ENCODE data around the gene IGSF9.
A peak's percentile ranks its signal among the peaks of the same experiment; 100 is the strongest.
"Not testable (repeated sequence)": the region's sequence is repeated elsewhere in the genome, so short reads cannot be mapped to it uniquely, and the experiment has no call there.

The IGSF9 gene

DNA sequence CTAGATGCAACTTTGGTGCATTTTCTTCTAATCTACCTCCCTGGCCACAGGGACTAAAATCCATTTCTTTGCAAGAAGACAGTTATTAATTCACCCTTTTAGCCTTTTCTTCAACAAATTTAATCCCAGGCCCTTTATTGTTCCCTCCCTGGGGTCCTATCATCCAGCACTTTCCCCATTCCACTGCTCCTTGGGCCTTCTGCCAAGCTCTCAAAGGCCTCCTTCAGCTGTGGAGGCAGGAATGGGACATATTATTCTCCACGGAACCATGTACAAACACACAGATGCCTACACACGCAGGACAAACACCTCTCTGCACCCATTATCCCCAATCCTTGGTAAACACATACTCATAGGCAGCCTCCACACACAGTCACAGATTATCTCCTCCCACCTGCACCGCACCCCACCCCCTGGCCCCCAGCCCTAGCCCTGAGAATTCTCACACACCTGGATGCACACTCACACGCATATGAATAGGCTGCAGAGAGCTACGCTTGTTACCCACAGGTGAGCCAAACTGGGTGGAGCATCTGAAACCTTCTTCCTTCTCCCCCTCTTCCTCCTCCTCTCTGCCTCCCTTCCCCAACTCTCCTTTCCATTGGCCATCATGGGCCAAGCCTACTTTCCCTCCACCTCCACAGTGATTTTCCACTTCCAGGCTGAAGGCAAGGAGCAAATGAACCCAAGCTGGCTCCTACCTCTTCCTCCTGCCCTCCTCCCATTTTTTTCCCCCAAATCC is 31.8 kb downstream of the IGSF9 start:
- H3K9ac ChIP-seq (ENCODE audit: low read depth in 1 of 2, low read length in 2 of 2): no peak overlapping the region
- peak overlapping the region; percentile 56 to 69 for H3K27ac ChIP-seq (ENCODE audit: low read depth in 2 of 2, low read length in 2 of 2)
- peaks cover 11 to 19% of the 10 kb centered on the region in 2 donors for H3K36me3 ChIP-seq (ENCODE audit: control insufficient read depth in 2 of 2, insufficient read depth in 2 of 2, low read length in 2 of 2)
- peaks cover 30 to 57% of the 10 kb centered on the region in 2 donors for H3K4me1 ChIP-seq (ENCODE audit: control insufficient read depth in 2 of 2, insufficient read depth in 2 of 2, low read length in 2 of 2)
- H3K9me3 ChIP-seq (ENCODE audit: control insufficient read depth in 2 of 2, low read length in 2 of 2): no peaks in the 10 kb centered on the region
- no peaks in the 10 kb centered on the region for H3K27me3 ChIP-seq (ENCODE audit: control insufficient read depth in 2 of 2, insufficient read depth in 2 of 2, low read length in 2 of 2)
- H3K4me3 ChIP-seq (ENCODE audit: low read length in 2 of 2): no peak overlapping the region

- Histone ChIP-seq H3K27ac (ENCODE audit: low read depth in 2 of 2, low read length in 2 of 2) (peak overlapping the region; percentile 25 to 71), H3K36me3 (ENCODE audit: control insufficient read depth in 2 of 2, insufficient read depth in 2 of 2, low read length in 2 of 2) (peaks cover 0 to 4% of the 10 kb centered on the region in 2 donors), H3K9me3 (ENCODE audit: control insufficient read depth in 2 of 2, low read length in 2 of 2) (no peaks in the 10 kb centered on the region), H3K27me3 (ENCODE audit: control insufficient read depth in 2 of 2, insufficient read depth in 2 of 2, low read length in 2 of 2) (no peaks in the 10 kb centered on the region), H3K4me3 (ENCODE audit: low read length in 2 of 2) (no peak overlapping the region), H3K4me1 (ENCODE audit: control insufficient read depth in 2 of 2, insufficient read depth in 2 of 2, low read length in 2 of 2) (peaks cover 24 to 45% of the 10 kb centered on the region in 2 donors), H3K9ac (ENCODE audit: low read depth in 1 of 2, low read length in 2 of 2) (no peak overlapping the region)
Observed at GRCh38 chr1:159911326-159912070, 33.9 kb downstream of the IGSF9 start.

GRCh38 chr1:159908031-159908940 is 37.1 kb downstream of the IGSF9 start:
- H3K27ac ChIP-seq (ENCODE audit: low read depth in 2 of 2, low read length in 2 of 2): no peak overlapping the region
- no peaks in the 10 kb centered on the region for H3K27me3 ChIP-seq (ENCODE audit: control insufficient read depth in 2 of 2, insufficient read depth in 2 of 2, low read length in 2 of 2)
- H3K36me3 ChIP-seq (ENCODE audit: control insufficient read depth in 2 of 2, insufficient read depth in 2 of 2, low read length in 2 of 2): no peaks in the 10 kb centered on the region
- H3K9me3 ChIP-seq (ENCODE audit: control insufficient read depth in 2 of 2, low read length in 2 of 2): no peaks in the 10 kb centered on the region
- H3K4me3 ChIP-seq (ENCODE audit: low read length in 2 of 2): no peak overlapping the region
- H3K4me1 ChIP-seq (ENCODE audit: control insufficient read depth in 2 of 2, insufficient read depth in 2 of 2, low read length in 2 of 2): peaks cover 18 to 21% of the 10 kb centered on the region in 2 donors
- no peak overlapping the region for H3K9ac ChIP-seq (ENCODE audit: low read depth in 1 of 2, low read length in 2 of 2)

DNA sequence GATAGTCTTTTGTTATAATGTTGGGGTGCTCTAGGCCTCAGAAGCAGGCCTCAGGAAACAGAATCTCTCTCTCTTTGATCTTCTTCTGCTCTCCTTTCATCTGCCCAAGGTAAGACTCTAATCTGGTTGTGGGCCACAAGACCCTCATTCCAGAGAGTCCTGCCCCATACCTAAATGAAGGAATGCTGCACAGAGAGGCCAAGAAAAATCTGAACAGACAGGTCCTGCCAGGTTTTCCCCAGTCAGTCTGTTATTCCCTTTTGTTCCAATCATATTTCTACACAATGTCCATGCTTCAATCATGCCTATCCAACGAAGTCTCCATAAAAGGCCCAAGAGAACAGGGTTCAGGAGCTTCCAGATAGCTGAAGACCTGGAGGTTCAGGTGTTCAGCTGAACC is 38.5 kb downstream of the IGSF9 start:
- no peak overlapping the region for H3K4me3 ChIP-seq (ENCODE audit: low read length in 2 of 2)
- no peaks in the 10 kb centered on the region for H3K9me3 ChIP-seq (ENCODE audit: control insufficient read depth in 2 of 2, low read length in 2 of 2)
- H3K4me1 ChIP-seq (ENCODE audit: control insufficient read depth in 2 of 2, insufficient read depth in 2 of 2, low read length in 2 of 2): peaks cover 13 to 21% of the 10 kb centered on the region in 2 donors
- H3K27me3 ChIP-seq (ENCODE audit: control insufficient read depth in 2 of 2, insufficient read depth in 2 of 2, low read length in 2 of 2): no peaks in the 10 kb centered on the region
- no peak overlapping the region for H3K9ac ChIP-seq (ENCODE audit: low read depth in 1 of 2, low read length in 2 of 2)
- no peak overlapping the region for H3K27ac ChIP-seq (ENCODE audit: low read depth in 2 of 2, low read length in 2 of 2)
- H3K36me3 ChIP-seq (ENCODE audit: control insufficient read depth in 2 of 2, insufficient read depth in 2 of 2, low read length in 2 of 2): no peaks in the 10 kb centered on the region

DNA sequence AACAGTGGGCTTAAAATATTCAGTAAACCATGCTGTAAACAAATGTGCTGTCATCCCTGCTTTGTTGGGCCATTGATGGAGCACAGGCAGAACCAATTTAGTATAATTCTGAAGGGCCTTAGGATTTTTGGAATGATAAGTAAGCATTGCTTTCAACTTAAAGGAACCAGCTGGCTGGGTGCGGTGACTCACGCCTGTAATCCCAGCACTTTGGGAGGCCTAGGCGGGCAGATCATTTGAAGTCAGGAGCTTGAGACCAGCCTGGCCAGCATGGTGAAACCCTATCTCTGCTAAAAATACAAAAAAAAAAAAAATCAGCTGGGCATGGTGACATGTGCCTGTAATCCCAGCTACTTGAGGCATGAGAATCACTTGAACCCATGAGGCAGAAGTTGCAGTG is 41.4 kb downstream of the IGSF9 start:
- peaks cover 10 to 12% of the 10 kb centered on the region in 2 donors for H3K4me1 ChIP-seq (ENCODE audit: control insufficient read depth in 2 of 2, insufficient read depth in 2 of 2, low read length in 2 of 2)
- H3K27ac ChIP-seq (ENCODE audit: low read depth in 2 of 2, low read length in 2 of 2); H3K9me3 ChIP-seq (ENCODE audit: control insufficient read depth in 2 of 2, low read length in 2 of 2); H3K9ac ChIP-seq (ENCODE audit: low read depth in 1 of 2, low read length in 2 of 2); H3K4me3 ChIP-seq (ENCODE audit: low read length in 2 of 2); H3K27me3 ChIP-seq (ENCODE audit: control insufficient read depth in 2 of 2, insufficient read depth in 2 of 2, low read length in 2 of 2); H3K36me3 ChIP-seq (ENCODE audit: control insufficient read depth in 2 of 2, insufficient read depth in 2 of 2, low read length in 2 of 2): not testable (repeated sequence)

- H3K27me3 ChIP-seq (ENCODE audit: control insufficient read depth in 2 of 2, insufficient read depth in 2 of 2, low read length in 2 of 2): no peaks in the 10 kb centered on the region
- no peak overlapping the region for H3K9ac ChIP-seq (ENCODE audit: low read depth in 1 of 2, low read length in 2 of 2)
- peaks cover 10 to 12% of the 10 kb centered on the region in 2 donors for H3K4me1 ChIP-seq (ENCODE audit: control insufficient read depth in 2 of 2, insufficient read depth in 2 of 2, low read length in 2 of 2)
- H3K27ac ChIP-seq (ENCODE audit: low read depth in 2 of 2, low read length in 2 of 2): no peak overlapping the region
- no peaks in the 10 kb centered on the region for H3K9me3 ChIP-seq (ENCODE audit: control insufficient read depth in 2 of 2, low read length in 2 of 2)
- no peaks in the 10 kb centered on the region for H3K36me3 ChIP-seq (ENCODE audit: control insufficient read depth in 2 of 2, insufficient read depth in 2 of 2, low read length in 2 of 2)
- H3K4me3 ChIP-seq (ENCODE audit: low read length in 2 of 2): no peak overlapping the region
Observed at GRCh38 chr1:159902541-159902940, 42.9 kb downstream of the IGSF9 start.

- Histone ChIP-seq H3K4me1 (ENCODE audit: control insufficient read depth in 2 of 2, insufficient read depth in 2 of 2, low read length in 2 of 2) (peaks cover 10 to 12% of the 10 kb centered on the region in 2 donors), H3K27me3 (ENCODE audit: control insufficient read depth in 2 of 2, insufficient read depth in 2 of 2, low read length in 2 of 2) (no peaks in the 10 kb centered on the region)
Observed at GRCh38 chr1:159900755-159901360, 44.6 kb downstream of the IGSF9 start.

DNA sequence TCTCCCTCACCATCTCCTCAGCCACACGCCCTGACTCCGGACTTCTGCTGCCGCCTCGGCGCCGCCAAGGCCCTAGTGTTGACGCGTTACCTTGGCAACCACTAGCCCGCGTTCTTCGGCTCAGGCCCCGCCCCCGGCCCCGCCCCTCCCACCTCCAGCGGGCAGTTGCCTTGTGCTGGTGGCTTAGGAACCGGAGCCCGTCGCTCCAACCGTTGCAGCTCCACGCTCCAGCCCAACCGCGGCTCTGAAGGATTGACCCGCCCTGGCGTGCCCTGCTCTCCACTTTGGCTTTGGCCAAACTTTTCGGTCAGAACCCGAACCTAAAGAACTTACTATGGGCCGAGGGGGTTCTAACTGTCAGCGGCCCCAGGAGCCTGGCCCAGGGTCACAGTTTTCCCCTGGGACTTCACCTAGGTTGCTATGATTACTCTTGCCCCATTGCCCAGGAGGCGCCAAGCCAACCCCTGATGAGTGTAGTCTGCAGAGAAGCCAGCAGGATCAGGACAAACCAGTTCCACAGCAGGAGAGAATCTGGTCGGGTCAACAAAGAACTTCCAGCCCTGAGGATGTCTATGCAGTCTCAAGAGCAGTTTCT is 45.2 kb downstream of the IGSF9 start, which contains the start of gene CFAP45:
CFAP45 (minus strand) TSS at position 80 of the 595 bp plus-strand sequence; CDS start at position 13, 67 bp downstream.
- peak within 1 kb of the TSS; percentile 69 to 73 for H3K27ac ChIP-seq (ENCODE audit: low read depth in 2 of 2, low read length in 2 of 2)
- no peaks in the 10 kb centered on the region for H3K36me3 ChIP-seq (ENCODE audit: control insufficient read depth in 2 of 2, insufficient read depth in 2 of 2, low read length in 2 of 2)
- H3K9me3 ChIP-seq (ENCODE audit: control insufficient read depth in 2 of 2, low read length in 2 of 2): no peaks in the 10 kb centered on the region
- peaks cover 10 to 12% of the 10 kb centered on the region in 2 donors for H3K4me1 ChIP-seq (ENCODE audit: control insufficient read depth in 2 of 2, insufficient read depth in 2 of 2, low read length in 2 of 2)
- H3K27me3 ChIP-seq (ENCODE audit: control insufficient read depth in 2 of 2, insufficient read depth in 2 of 2, low read length in 2 of 2): no peaks in the 10 kb centered on the region
- peak within 1 kb of the TSS; percentile 22 to 27 for H3K9ac ChIP-seq (ENCODE audit: low read depth in 1 of 2, low read length in 2 of 2)
- H3K4me3 ChIP-seq (ENCODE audit: low read length in 2 of 2): peak within 1 kb of the TSS in 1 of 2 donors; percentile 28

More at GRCh38 chr1:159900755-159901360, 44.6 kb downstream of the IGSF9 start:
- no peaks in the 10 kb centered on the region for H3K9me3 ChIP-seq (ENCODE audit: control insufficient read depth in 2 of 2, low read length in 2 of 2)
- peak overlapping the region in 1 of 2 donors; percentile 27 for H3K9ac ChIP-seq (ENCODE audit: low read depth in 1 of 2, low read length in 2 of 2)
- H3K36me3 ChIP-seq (ENCODE audit: control insufficient read depth in 2 of 2, insufficient read depth in 2 of 2, low read length in 2 of 2): no peaks in the 10 kb centered on the region
- no peak overlapping the region for H3K4me3 ChIP-seq (ENCODE audit: low read length in 2 of 2)
- H3K27ac ChIP-seq (ENCODE audit: low read depth in 2 of 2, low read length in 2 of 2): peak overlapping the region in 1 of 2 donors; percentile 69

DNA sequence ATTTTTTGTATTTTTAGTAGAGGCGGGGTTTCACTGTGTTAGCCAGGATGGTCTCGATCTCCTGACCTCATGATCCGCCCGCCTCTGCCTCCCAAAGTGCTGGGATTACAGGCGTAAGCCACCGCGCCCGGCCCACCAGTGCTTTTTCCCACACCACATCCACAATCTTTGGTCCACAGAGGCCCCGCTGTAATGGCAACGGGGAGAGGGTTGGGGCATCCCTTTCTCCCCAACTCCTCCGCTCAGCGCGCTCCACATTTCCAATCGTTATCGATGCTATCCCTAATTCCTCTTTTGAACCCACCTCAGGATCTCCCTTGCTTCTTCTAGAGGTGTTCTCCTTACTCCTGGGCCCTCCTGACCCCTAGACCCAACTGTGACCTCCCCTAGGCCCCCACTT is 45.8 kb downstream of the IGSF9 start:
- peak overlapping the region in 1 of 2 donors; percentile 22 for H3K9ac ChIP-seq (ENCODE audit: low read depth in 1 of 2, low read length in 2 of 2)
- H3K9me3 ChIP-seq (ENCODE audit: control insufficient read depth in 2 of 2, low read length in 2 of 2); H3K4me3 ChIP-seq (ENCODE audit: low read length in 2 of 2); H3K27ac ChIP-seq (ENCODE audit: low read depth in 2 of 2, low read length in 2 of 2); H3K36me3 ChIP-seq (ENCODE audit: control insufficient read depth in 2 of 2, insufficient read depth in 2 of 2, low read length in 2 of 2); H3K27me3 ChIP-seq (ENCODE audit: control insufficient read depth in 2 of 2, insufficient read depth in 2 of 2, low read length in 2 of 2): not testable (repeated sequence)
- peaks cover 10 to 12% of the 10 kb centered on the region in 2 donors for H3K4me1 ChIP-seq (ENCODE audit: control insufficient read depth in 2 of 2, insufficient read depth in 2 of 2, low read length in 2 of 2)
